HEK293 (cell line): ENCODE results near the gene PSMD8.
A peak's percentile ranks its signal among the peaks of the same experiment; 100 is the strongest.

ENCODE experiments used
- CTCF ChIA-PET: fragments of 350-600 bp; formaldehyde crosslinking; extraction: SDS; loops from one replicate; lab custom pipeline; 2021; ENCODE audit warnings: antibody characterized with exemption; lab: Yijun Ruan, JAX
- POLR2A ChIA-PET: fragments of 300-600 bp; formaldehyde crosslinking; extraction: SDS; loops from one replicate; lab custom pipeline; 2020; ENCODE audit warnings: antibody characterized with exemption, inconsistent platforms; lab: Yijun Ruan, JAX
- H3K27ac ChIP-seq: fragments of 200-500 bp; sonication (Bioruptor generic); 2 replicates; pipeline ENCODE4 v1.5.1; 2014; ENCODE audit warnings: low read depth, low read length, control low read depth, inconsistent platforms; ENCODE audit errors: extremely low read depth
- H3K36me3 ChIP-seq, 2 experiments: fragments of 200-500 bp in 1 of 2; sonication (Bioruptor generic) in 1 of 2; 1 replicate in 1 of 2; 2 replicates in 1 of 2; pipeline ENCODE4 v1.5.1; 2014 to 2017; ENCODE audit warnings: inconsistent platforms in 2 of 2, low read length in 2 of 2; ENCODE audit not compliant: control insufficient read depth in 2 of 2, insufficient read depth in 1 of 2
- H3K4me1 ChIP-seq: fragments of 200-500 bp; sonication (Bioruptor generic); 2 replicates; pipeline ENCODE4 v1.5.1; 2014; ENCODE audit warnings: mild to moderate bottlenecking, low read length, inconsistent platforms; ENCODE audit not compliant: control insufficient read depth, insufficient read depth
- H3K4me3 ChIP-seq: 2 replicates; pipeline ENCODE4 v1.5.1; 2011; ENCODE audit warnings: low read depth, mild to moderate bottlenecking, control low read depth, low read length, moderate library complexity
- H3K9me3 ChIP-seq: fragments of 200-500 bp; sonication (Bioruptor generic); 2 replicates; pipeline ENCODE4 v1.5.1; 2014; ENCODE audit warnings: low read depth, low read length, inconsistent platforms; ENCODE audit not compliant: control insufficient read depth, insufficient read depth
- BCL11A ChIP-seq: fragments of 450-650 bp; formaldehyde crosslinking; IDR thresholded peaks from 2 replicates; pipeline ENCODE4 v1.5.1; 2016; ENCODE audit warnings: low read depth, missing biosample characterization, missing genetic modification characterization
- EGR2 ChIP-seq: fragments of 450-650 bp; formaldehyde crosslinking; IDR thresholded peaks from 2 replicates; pipeline ENCODE4 v1.5.1; 2016; ENCODE audit warnings: low read depth, missing biosample characterization, missing genetic modification characterization
- ELK4 ChIP-seq: IDR thresholded peaks from 2 replicates; pipeline ENCODE4 v1.6.1; 2011; ENCODE audit warnings: mild to moderate bottlenecking, low read depth, low read length, borderline replicate concordance
- HOXD13 ChIP-seq: sonication (generic); formaldehyde crosslinking; IDR thresholded peaks from 2 replicates; pipeline ENCODE4 v1.8.0; 2022; ENCODE audit warnings: missing genetic modification reagents, borderline replicate concordance
- KLF1 ChIP-seq: fragments of 450-650 bp; formaldehyde crosslinking; IDR thresholded peaks from 2 replicates; pipeline ENCODE4 v1.5.1; 2016; ENCODE audit warnings: missing biosample characterization, missing genetic modification characterization
- MZF1 ChIP-seq: fragments of 450-650 bp; formaldehyde crosslinking; IDR thresholded peaks from 2 replicates; pipeline ENCODE4 v1.5.1; 2017; ENCODE audit warnings: missing biosample characterization, missing genetic modification characterization, borderline replicate concordance
- OSR2 ChIP-seq: fragments of 450-650 bp; formaldehyde crosslinking; IDR thresholded peaks from 2 replicates; pipeline ENCODE4 v1.5.1; 2016; ENCODE audit warnings: missing biosample characterization, missing genetic modification characterization
- OVOL3 ChIP-seq: fragments of 450-650 bp; formaldehyde crosslinking; IDR thresholded peaks from 2 replicates; pipeline ENCODE4 v1.5.1; 2016; ENCODE audit warnings: missing biosample characterization, missing genetic modification characterization
- PBX3 ChIP-seq: sonication (generic); formaldehyde crosslinking; IDR thresholded peaks from 2 replicates; pipeline ENCODE4 v1.8.1; 2022; ENCODE audit warnings: mild to moderate bottlenecking, moderate library complexity, missing genetic modification reagents
- SP2 ChIP-seq: fragments of 450-650 bp; formaldehyde crosslinking; IDR thresholded peaks from 2 replicates; pipeline ENCODE4 v1.5.1; 2016; ENCODE audit warnings: missing biosample characterization, missing genetic modification characterization
- ZBTB21 ChIP-seq: fragments of 450-650 bp; formaldehyde crosslinking; IDR thresholded peaks from 2 replicates; pipeline ENCODE4 v1.5.1; 2017; ENCODE audit warnings: missing biosample characterization, missing genetic modification characterization
- ZBTB49 ChIP-seq: fragments of 450-650 bp; formaldehyde crosslinking; IDR thresholded peaks from 2 replicates; pipeline ENCODE4 v1.5.1; 2016; ENCODE audit warnings: missing biosample characterization, missing genetic modification characterization, low read depth
- ZNF133 ChIP-seq: fragments of 450-650 bp; formaldehyde crosslinking; IDR thresholded peaks from 2 replicates; pipeline ENCODE4 v1.5.1; 2016; ENCODE audit warnings: missing biosample characterization, missing genetic modification characterization
- ZNF140 ChIP-seq: fragments of 450-650 bp; formaldehyde crosslinking; IDR thresholded peaks from 2 replicates; pipeline ENCODE4 v1.5.1; 2016; ENCODE audit warnings: missing biosample characterization, missing genetic modification characterization
- ZNF146 ChIP-seq: fragments of 450-650 bp; formaldehyde crosslinking; IDR thresholded peaks from 2 replicates; pipeline ENCODE4 v1.5.1; 2016; ENCODE audit warnings: missing biosample characterization, missing genetic modification characterization
- ZNF175 ChIP-seq: fragments of 450-650 bp; formaldehyde crosslinking; IDR thresholded peaks from 2 replicates; pipeline ENCODE4 v1.5.1; 2016; ENCODE audit warnings: missing biosample characterization, missing genetic modification characterization
- ZNF19 ChIP-seq: fragments of 450-650 bp; formaldehyde crosslinking; IDR thresholded peaks from 2 replicates; pipeline ENCODE4; 2016; ENCODE audit warnings: missing biosample characterization, missing genetic modification characterization, low read depth
- ZNF26 ChIP-seq: fragments of 450-650 bp; formaldehyde crosslinking; IDR thresholded peaks from 2 replicates; pipeline ENCODE4 v1.5.1; 2016; ENCODE audit warnings: missing biosample characterization, missing genetic modification characterization
- ZNF324 ChIP-seq: fragments of 450-650 bp; formaldehyde crosslinking; IDR thresholded peaks from 2 replicates; pipeline ENCODE4 v1.5.1; 2016; ENCODE audit warnings: missing biosample characterization, missing genetic modification characterization
- ZNF354C ChIP-seq: fragments of 450-650 bp; formaldehyde crosslinking; IDR thresholded peaks from 2 replicates; pipeline ENCODE4 v1.5.1; 2016; ENCODE audit warnings: missing biosample characterization, missing genetic modification characterization, low read depth, borderline replicate concordance
- ZNF391 ChIP-seq: fragments of 450-650 bp; formaldehyde crosslinking; IDR thresholded peaks from 2 replicates; pipeline ENCODE4 v1.5.1; 2016; ENCODE audit warnings: low read depth, missing biosample characterization, missing genetic modification characterization, borderline replicate concordance
- ZNF600 ChIP-seq: fragments of 450-650 bp; formaldehyde crosslinking; IDR thresholded peaks from 2 replicates; pipeline ENCODE4 v1.5.1; 2016; ENCODE audit warnings: missing biosample characterization, missing genetic modification characterization
- ZNF785 ChIP-seq: fragments of 450-650 bp; formaldehyde crosslinking; IDR thresholded peaks from 2 replicates; pipeline ENCODE4 v1.5.1; 2016; ENCODE audit warnings: missing biosample characterization, missing genetic modification characterization
- TF ChIP-seq, protein P1 (sequence below): fragments of 450-650 bp; formaldehyde crosslinking; optimal IDR thresholded peaks from 2 replicates; pipeline ENCODE3; 2016; ENCODE audit warnings: missing biosample characterization, mild to moderate bottlenecking, missing genetic modification characterization
- TF ChIP-seq, protein P2 (sequence below): fragments of 450-650 bp; formaldehyde crosslinking; IDR thresholded peaks from 2 replicates; pipeline ENCODE4 v1.5.1; 2016; ENCODE audit warnings: missing biosample characterization, missing genetic modification characterization
- TF ChIP-seq, protein P3 (sequence below): fragments of 450-650 bp; formaldehyde crosslinking; IDR thresholded peaks from 2 replicates; pipeline ENCODE4 v1.5.1; 2016; ENCODE audit warnings: missing biosample characterization, missing genetic modification characterization

PSMD8 gene

DNA sequence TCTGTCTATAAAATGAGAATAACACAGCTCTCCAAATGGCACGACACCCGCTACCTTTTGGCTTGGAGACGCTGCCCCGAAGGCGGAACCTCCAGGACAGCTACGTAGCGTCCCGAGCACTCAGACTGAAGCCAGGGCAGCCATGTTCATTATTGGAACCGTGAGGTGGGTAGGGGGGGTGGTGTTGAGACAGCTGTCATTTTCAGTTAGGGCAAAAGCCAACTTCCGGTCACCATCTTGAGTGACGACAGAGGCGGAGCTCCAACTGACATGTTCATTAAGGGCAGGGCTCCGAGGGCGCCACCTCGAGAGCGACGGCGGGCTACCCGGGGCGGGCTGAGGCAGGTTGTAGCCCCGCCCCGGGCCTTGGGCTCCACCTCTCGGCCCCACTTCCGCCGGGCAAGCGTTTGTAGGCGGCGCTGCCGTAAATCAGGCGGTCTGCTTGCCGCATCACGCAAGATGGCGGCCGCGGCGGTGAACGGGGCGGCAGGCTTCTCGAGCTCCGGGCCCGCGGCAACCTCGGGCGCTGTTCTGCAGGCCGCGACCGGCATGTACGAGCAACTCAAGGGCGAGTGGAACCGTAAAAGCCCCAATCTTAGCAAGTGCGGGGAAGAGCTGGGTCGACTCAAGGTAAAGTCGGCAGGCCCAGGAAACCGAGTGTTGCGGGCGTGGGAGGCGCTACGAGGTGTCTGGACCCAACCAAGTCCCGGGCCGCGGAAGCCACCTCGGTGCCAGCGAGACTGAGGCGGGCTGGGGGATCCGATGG is at the start of gene PSMD8:
Gene PSMD8 (plus strand): TSS at position 240 of the 766 bp plus-strand sequence. CDS start 31 bp downstream, at position 271.
- ChIA-PET POLR2A (interaction anchor here (0.5 to 3.7 kb wide), 54 partner anchors 9 to 1061 kb away, joined by 3 to 223 read pairs (median 5); partner anchors contain the start of genes ACTN4, CATSPERG, EIF3K and FAM98C), CTCF (interaction anchor here (0.6 to 4.0 kb wide), 21 partner anchors 10 to 864 kb away, joined by 3 to 37 read pairs (median 4); partner anchors contain the start of genes CATSPERG, FAM98C, GGN and SIPA1L3)
- Histone ChIP-seq H3K27ac (peak within 1 kb of the TSS; percentile 93), H3K36me3 (peaks cover 30 to 36% of the 10 kb centered on the region in 2 experiments), H3K9me3 (no peaks in the 10 kb centered on the region), H3K4me1 (peaks cover 20% of the 10 kb centered on the region), H3K4me3 (peak within 1 kb of the TSS; percentile 70)
- TF ChIP-seq ZNF140 (tag by site-specific recombination), result no peak
- TF ChIP-seq OSR2 (tag by site-specific recombination), result peak; percentile 45; the same call in 1 of the 2 replicates
- TF ChIP-seq SP2 (tag by site-specific recombination), result peak; percentile 99
- TF ChIP-seq OVOL3 (tag by site-specific recombination), result peak; percentile 99
- TF ChIP-seq ZNF175 (tag by site-specific recombination), result no peak
- peak; percentile 38; the same call in 1 of the 2 replicates for TF ChIP-seq ZNF785
- TF ChIP-seq KLF1 (tag by site-specific recombination), result peak; percentile 88
- peak; percentile 93 for TF ChIP-seq PBX3 (CRISPR knock-in tag)
- no peak for TF ChIP-seq ZNF354C (tag by site-specific recombination)
- peak; percentile 99 for TF ChIP-seq BCL11A
- TF ChIP-seq ZNF391 (tag by site-specific recombination), result peak; percentile 100
- peak; percentile 94 for TF ChIP-seq EGR2 (tag by site-specific recombination)
- TF ChIP-seq MZF1 (tag by site-specific recombination), result 0 out of 2 replicates have a peak, but pooled peaks have one; percentile 23
- 0 out of 2 replicates have a peak, but pooled peaks have one; percentile 36 for TF ChIP-seq ZNF19 (tag by site-specific recombination)
- 0 out of 2 replicates have a peak, but pooled peaks have one; percentile 19 for TF ChIP-seq HOXD13 (CRISPR knock-in tag)
- TF ChIP-seq ZNF26 (tag by site-specific recombination), result no peak
- TF ChIP-seq ZNF146 (tag by site-specific recombination), result peak; percentile 83
- peak; percentile 76; the same call in 1 of the 2 replicates for TF ChIP-seq ELK4
- TF ChIP-seq, protein P1, sequence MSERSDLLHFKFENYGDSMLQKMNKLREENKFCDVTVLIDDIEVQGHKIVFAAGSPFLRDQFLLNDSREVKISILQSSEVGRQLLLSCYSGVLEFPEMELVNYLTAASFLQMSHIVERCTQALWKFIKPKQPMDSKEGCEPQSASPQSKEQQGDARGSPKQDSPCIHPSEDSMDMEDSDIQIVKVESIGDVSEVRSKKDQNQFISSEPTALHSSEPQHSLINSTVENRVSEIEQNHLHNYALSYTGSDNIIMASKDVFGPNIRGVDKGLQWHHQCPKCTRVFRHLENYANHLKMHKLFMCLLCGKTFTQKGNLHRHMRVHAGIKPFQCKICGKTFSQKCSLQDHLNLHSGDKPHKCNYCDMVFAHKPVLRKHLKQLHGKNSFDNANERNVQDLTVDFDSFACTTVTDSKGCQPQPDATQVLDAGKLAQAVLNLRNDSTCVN (tag by site-specific recombination), result peak; percentile 83
- TF ChIP-seq ZNF600 (tag by site-specific recombination), result peak; percentile 88
- TF ChIP-seq ZBTB21 (tag by site-specific recombination), result peak; percentile 99
- no peak for TF ChIP-seq ZNF133 (tag by site-specific recombination)
- TF ChIP-seq ZNF324, result peak; percentile 32; the same call in 1 of the 2 replicates
- TF ChIP-seq, protein P2, sequence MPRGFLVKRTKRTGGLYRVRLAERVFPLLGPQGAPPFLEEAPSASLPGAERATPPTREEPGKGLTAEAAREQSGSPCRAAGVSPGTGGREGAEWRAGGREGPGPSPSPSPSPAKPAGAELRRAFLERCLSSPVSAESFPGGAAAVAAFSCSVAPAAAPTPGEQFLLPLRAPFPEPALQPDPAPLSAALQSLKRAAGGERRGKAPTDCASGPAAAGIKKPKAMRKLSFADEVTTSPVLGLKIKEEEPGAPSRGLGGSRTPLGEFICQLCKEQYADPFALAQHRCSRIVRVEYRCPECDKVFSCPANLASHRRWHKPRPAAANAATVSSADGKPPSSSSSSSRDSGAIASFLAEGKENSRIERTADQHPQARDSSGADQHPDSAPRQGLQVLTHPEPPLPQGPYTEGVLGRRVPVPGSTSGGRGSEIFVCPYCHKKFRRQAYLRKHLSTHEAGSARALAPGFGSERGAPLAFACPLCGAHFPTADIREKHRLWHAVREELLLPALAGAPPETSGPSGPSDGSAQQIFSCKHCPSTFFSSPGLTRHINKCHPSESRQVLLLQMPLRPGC (tag by site-specific recombination), result peak; percentile 72; the same call in 1 of the 2 replicates
- TF ChIP-seq ZBTB49 (tag by site-specific recombination), result no peak
- TF ChIP-seq, protein P3, sequence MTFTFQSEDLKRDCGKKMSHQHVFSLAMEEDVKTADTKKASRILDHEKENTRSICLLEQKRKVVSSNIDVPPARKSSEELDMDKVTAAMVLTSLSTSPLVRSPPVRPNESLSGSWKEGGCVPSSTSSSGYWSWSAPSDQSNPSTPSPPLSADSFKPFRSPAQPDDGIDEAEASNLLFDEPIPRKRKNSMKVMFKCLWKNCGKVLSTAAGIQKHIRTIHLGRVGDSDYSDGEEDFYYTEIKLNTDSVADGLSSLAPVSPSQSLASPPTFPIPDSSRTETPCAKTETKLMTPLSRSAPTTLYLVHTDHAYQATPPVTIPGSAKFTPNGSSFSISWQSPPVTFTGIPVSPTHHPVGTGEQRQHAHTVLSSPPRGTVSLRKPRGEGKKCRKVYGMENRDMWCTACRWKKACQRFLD (tag by site-specific recombination), result peak; percentile 73; the same call in 1 of the 2 replicates
